Caco-2 (cell line): ENCODE results near the gene SHROOM3. TPM values are rescaled to one million over a fixed set of nuclear protein-coding genes. Genes with fewer than 3 reads are reported as not detected.

Source experiments
- BruUV-seq: library from RNA; stranded (reverse); fragments of 400-500 nt; replicated peaks from 2 replicates; lab custom pipeline; 2021; lab: Mats Ljungman, UMichigan
- CTCF ChIA-PET: fragments of 300-600 bp; sonication (Branson Sonifier 250); formaldehyde crosslinking; loops from one replicate; lab custom pipeline; 2022; ENCODE audit warnings: antibody characterized with exemption; lab: Charles Lee
- POLR2A ChIA-PET: fragments of 300-600 bp; sonication (Branson Sonifier 250); formaldehyde crosslinking; loops from one replicate; lab custom pipeline; 2022; ENCODE audit warnings: antibody characterized with exemption; lab: Charles Lee
- DNase-seq, 2 experiments: peaks; one replicate each; pipeline versions ENCODE4 v3.0.0 to v3.0.0-alpha.2; 2020 to 2022
- H3K27me3 ChIP-seq: replicated peaks from 2 replicates; pipeline ENCODE4 v1.6.0; 2011; ENCODE audit warnings: low read length; ENCODE audit not compliant: control insufficient read depth, insufficient read depth
- H3K36me3 ChIP-seq: 2 replicates; pipeline ENCODE4 v1.5.1; 2011; ENCODE audit warnings: low read length; ENCODE audit not compliant: control insufficient read depth, insufficient read depth
- H3K4me1 ChIP-seq: fragments of 250-450 bp; sonication (Bioruptor Pico); 2 replicates; pipeline ENCODE4 v1.5.1; 2020; ENCODE audit warnings: mild to moderate bottlenecking
- H3K4me3 ChIP-seq: 2 replicates; pipeline ENCODE4 v1.5.1; 2011; ENCODE audit warnings: low read depth, mild to moderate bottlenecking, control low read depth, low read length
- H3K9me3 ChIP-seq: fragments of 250-450 bp; sonication (Bioruptor Pico); 2 replicates; pipeline ENCODE4 v1.5.1; 2020; ENCODE audit warnings: mild to moderate bottlenecking, moderate library complexity
- H3K27ac Mint-ChIP-seq: one replicate; pipeline ENCODE4 v1.8.0; 2022; ENCODE audit warnings: mixed read lengths; ENCODE audit not compliant: unreplicated experiment
- H3K27me3 Mint-ChIP-seq: one replicate; pipeline ENCODE4 v1.8.0; 2022; ENCODE audit warnings: mixed read lengths; ENCODE audit not compliant: insufficient read depth, unreplicated experiment
- H3K36me3 Mint-ChIP-seq: one replicate; pipeline ENCODE4 v1.8.0; 2022; ENCODE audit warnings: mild to moderate bottlenecking, mixed read lengths; ENCODE audit not compliant: insufficient read depth, unreplicated experiment
- H3K4me1 Mint-ChIP-seq: one replicate; pipeline ENCODE4 v1.8.0; 2022; ENCODE audit warnings: low read depth, mixed read lengths; ENCODE audit not compliant: unreplicated experiment
- H3K4me3 Mint-ChIP-seq: one replicate; pipeline ENCODE4 v1.8.0; 2022; ENCODE audit warnings: mild to moderate bottlenecking, moderate library complexity, mixed read lengths; ENCODE audit not compliant: unreplicated experiment
- H3K9me3 Mint-ChIP-seq: one replicate; pipeline ENCODE4 v1.8.0; 2022; ENCODE audit warnings: mixed read lengths; ENCODE audit not compliant: unreplicated experiment
- intact Hi-C: fragments of 100-400 bp; cut with micrococcal nuclease; formaldehyde crosslinking; loops from one replicate; pipeline ENCODE4 v1.10.0; 2022; ENCODE audit not compliant: unreplicated experiment
- total RNA-seq: library from RNA; stranded (reverse); gene quantifications from 2 replicates; pipeline ENCODE4 v1.2.3, GENCODE V29; 2022
- TF ChIP-seq, protein P1 (sequence below), 2 experiments: fragments of 200-600 bp in 1 of 2; IDR thresholded peaks; 1 replicate in 1 of 2; 2 replicates in 1 of 2; pipeline versions ENCODE4 v1.5.1 to v1.8.0; 2011 to 2022; ENCODE audit warnings: antibody characterized with exemption in 1 of 2, control low read depth in 1 of 2, inconsistent platforms in 1 of 2, low read depth in 1 of 2, low read length in 1 of 2, mild to moderate bottlenecking in 1 of 2, moderate library complexity in 1 of 2; ENCODE audit not compliant: insufficient read depth in 1 of 2, severe bottlenecking in 1 of 2, unreplicated experiment in 1 of 2

Gene SHROOM3
- total RNA-seq, 1 experiment from 2014 or later: 16.3 TPM

DNA sequence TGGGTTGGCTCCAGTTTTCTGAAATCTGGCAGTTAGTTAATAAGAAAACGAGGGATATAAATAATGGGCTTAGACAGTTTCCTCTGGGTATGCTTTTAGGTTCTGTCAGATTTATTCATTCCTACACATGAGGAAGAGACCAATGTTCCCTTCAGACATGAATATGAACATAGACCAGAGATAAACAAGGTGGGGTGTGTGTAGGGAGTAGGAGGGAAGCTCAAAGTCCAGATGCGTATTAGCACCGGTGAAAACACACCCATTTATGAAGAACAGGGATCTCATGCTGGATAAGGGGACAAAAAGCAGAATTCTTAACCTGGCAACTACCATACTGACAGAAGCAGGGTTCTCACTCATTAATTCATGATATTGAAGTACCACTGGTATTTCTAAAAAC is 240.0 kb downstream of the SHROOM3 start:
- Mint-ChIP-seq H3K4me1 (peaks cover 17% of the 10 kb centered on the region), H3K4me3 (no peak overlapping the region), H3K36me3 (peaks cover 5% of the 10 kb centered on the region), H3K27ac (peak overlapping the region; percentile 25), H3K9me3 (no peaks in the 10 kb centered on the region), H3K27me3 (no peaks in the 10 kb centered on the region)
- no peaks in the 10 kb centered on the region for H3K27me3 ChIP-seq
- H3K9me3 ChIP-seq: no peaks in the 10 kb centered on the region
- H3K4me3 ChIP-seq: no peak overlapping the region
- H3K4me1 ChIP-seq: peaks cover 13% of the 10 kb centered on the region
- BruUV-seq: no TSS peak
- TF ChIP-seq, protein P1, sequence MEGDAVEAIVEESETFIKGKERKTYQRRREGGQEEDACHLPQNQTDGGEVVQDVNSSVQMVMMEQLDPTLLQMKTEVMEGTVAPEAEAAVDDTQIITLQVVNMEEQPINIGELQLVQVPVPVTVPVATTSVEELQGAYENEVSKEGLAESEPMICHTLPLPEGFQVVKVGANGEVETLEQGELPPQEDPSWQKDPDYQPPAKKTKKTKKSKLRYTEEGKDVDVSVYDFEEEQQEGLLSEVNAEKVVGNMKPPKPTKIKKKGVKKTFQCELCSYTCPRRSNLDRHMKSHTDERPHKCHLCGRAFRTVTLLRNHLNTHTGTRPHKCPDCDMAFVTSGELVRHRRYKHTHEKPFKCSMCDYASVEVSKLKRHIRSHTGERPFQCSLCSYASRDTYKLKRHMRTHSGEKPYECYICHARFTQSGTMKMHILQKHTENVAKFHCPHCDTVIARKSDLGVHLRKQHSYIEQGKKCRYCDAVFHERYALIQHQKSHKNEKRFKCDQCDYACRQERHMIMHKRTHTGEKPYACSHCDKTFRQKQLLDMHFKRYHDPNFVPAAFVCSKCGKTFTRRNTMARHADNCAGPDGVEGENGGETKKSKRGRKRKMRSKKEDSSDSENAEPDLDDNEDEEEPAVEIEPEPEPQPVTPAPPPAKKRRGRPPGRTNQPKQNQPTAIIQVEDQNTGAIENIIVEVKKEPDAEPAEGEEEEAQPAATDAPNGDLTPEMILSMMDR (IDR thresholded peaks at IDR 0.05; ENCODE audit: insufficient read depth in 1 of 2, low read depth in 1 of 2, low read length in 1 of 2, severe bottlenecking in 1 of 2, unreplicated experiment in 1 of 2): no peak
- CTCF ChIA-PET: no interaction called here
- intact Hi-C loops: no loop called here
- DNase-seq: no peak
- POLR2A ChIA-PET: no interaction called here
- no peaks in the 10 kb centered on the region; the same call in 1 of the 2 replicates for H3K36me3 ChIP-seq

DNA sequence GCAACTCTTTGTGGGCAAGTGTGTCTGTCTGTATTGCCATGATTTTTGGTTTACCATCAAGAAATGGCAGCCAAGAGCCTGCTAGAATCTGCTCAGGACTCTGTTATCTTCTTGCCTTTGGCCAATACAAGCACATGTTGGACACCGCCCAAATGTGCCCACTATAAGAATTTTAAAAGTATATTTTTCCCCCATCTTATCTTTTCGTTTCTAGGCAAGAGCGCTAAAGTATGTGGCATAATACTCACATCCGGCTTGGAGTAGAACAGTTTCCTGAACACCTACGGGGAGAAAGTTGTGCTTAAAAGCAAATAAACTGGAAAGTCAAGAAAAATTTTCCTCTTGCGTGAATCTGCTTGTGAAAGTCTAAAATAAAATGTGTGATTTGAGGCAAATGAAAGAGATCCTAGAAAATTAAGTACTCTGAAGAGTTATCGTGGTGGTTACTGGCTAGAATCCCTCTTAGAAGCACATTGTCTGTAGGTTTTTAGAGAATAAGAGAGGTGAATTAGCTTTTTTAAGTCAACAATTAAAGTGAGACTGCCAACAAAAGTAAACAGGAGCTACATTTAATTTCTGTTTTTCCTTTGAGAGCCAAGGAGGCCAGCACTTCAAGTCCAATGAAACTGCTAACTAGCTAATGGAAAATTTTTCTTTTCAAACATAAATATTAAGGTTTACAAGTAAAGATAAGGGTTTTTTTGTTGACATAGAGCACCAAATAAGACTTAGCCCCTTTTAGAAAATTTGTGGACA is 242.7 kb downstream of the SHROOM3 start:
- ChIA-PET POLR2A (no interaction called here), CTCF (interaction anchor here (0.6 kb wide), 1 partner anchor 88 kb away, joined by 5 read pairs; no protein-coding TSS in a partner anchor)
- no peaks in the 10 kb centered on the region; the same call in 1 of the 2 replicates for H3K36me3 ChIP-seq
- no peak overlapping the region for H3K4me3 ChIP-seq
- peaks cover 10% of the 10 kb centered on the region for H3K36me3 Mint-ChIP-seq
- no peaks in the 10 kb centered on the region for H3K27me3 ChIP-seq
- H3K4me3 Mint-ChIP-seq: no peak overlapping the region
- intact Hi-C loops: no loop called here
- H3K27ac Mint-ChIP-seq: no peak overlapping the region
- peaks cover 13% of the 10 kb centered on the region for H3K4me1 ChIP-seq
- H3K9me3 ChIP-seq: no peaks in the 10 kb centered on the region
- no peak for DNase-seq
- peaks cover 35% of the 10 kb centered on the region for H3K4me1 Mint-ChIP-seq
- BruUV-seq: no TSS peak
- TF ChIP-seq, protein P1 (IDR thresholded peaks at IDR 0.05; ENCODE audit: insufficient read depth in 1 of 2, low read depth in 1 of 2, low read length in 1 of 2, severe bottlenecking in 1 of 2, unreplicated experiment in 1 of 2): no peak
- H3K27me3 Mint-ChIP-seq: no peaks in the 10 kb centered on the region
- H3K9me3 Mint-ChIP-seq: no peaks in the 10 kb centered on the region

DNA sequence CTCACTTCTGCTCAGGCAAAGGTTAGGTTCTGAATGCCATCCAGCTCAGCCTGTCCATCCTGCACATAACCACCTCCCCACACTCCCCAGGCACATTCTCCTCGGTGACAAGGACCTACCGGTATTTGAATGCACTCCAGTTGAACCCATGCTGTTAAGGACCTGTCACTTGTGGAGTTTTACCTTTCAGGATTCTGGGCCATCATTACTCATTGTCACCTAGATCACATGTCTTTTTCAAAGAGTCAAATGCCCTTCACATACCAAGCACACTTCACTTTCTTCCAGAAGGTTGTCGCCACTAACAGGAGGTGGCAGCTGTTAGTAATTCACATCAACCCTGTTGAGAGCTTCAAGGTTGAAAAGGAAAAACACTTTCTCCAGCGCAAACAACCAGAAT is 244.7 kb downstream of the SHROOM3 start:
- no TSS peak for BruUV-seq
- POLR2A ChIA-PET: no interaction called here
- TF ChIP-seq, protein P1 (IDR thresholded peaks at IDR 0.05; ENCODE audit: insufficient read depth in 1 of 2, low read depth in 1 of 2, low read length in 1 of 2, severe bottlenecking in 1 of 2, unreplicated experiment in 1 of 2): no peak
- DNase-seq: no peak
- Mint-ChIP-seq H3K4me3 (no peak overlapping the region), H3K36me3 (peaks cover 10% of the 10 kb centered on the region), H3K27me3 (no peaks in the 10 kb centered on the region), H3K9me3 (no peaks in the 10 kb centered on the region), H3K4me1 (peaks cover 35% of the 10 kb centered on the region), H3K27ac (no peak overlapping the region)
- intact Hi-C loops: no loop called here
- Histone ChIP-seq H3K27me3 (no peaks in the 10 kb centered on the region), H3K36me3 (no peaks in the 10 kb centered on the region), H3K9me3 (no peaks in the 10 kb centered on the region), H3K4me3 (no peak overlapping the region), H3K4me1 (peaks cover 11% of the 10 kb centered on the region)
- CTCF ChIA-PET: no interaction called here
